ENCODE results near the gene CCR4.
"Not testable (repeated sequence)": the region's sequence is repeated elsewhere in the genome, so short reads cannot be mapped to it uniquely, and the experiment has no call there.

The CCR4 gene

DNA sequence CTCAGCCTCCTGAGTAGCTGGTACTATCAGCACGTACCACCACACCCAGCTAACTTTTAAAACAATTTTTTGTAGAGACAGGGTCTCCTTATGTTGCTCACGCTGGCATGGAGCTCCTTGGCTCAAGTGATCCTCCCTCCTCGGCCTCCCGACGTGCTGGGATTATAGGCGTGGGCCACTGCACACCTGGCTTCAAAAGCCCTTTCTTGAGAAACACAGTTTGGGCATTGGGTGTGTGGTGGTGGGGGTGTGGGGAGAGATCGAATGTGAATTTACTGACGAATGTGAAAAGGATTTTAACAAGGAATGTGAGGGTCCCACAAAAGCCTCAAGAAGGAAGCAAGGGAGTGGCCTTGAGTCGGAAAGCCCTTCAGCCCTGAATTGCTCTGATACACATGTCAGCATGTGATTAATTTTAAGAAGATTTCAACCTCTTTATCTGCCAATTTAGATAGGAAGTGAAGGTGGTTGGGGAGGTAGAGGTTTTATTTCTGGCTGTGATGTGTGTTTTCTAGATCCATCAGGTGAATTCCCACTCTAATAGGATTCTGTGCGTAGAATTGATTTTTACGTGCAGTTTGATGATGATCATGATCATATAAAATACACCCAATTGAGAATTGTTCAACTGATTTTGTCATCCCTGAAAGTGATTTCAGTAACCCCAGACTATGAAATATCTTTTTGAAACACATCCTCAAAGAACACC is 1.1 kb downstream of the CCR4 start:
- no peak for DNase-seq (ENCODE audit: low spot score)

DNA sequence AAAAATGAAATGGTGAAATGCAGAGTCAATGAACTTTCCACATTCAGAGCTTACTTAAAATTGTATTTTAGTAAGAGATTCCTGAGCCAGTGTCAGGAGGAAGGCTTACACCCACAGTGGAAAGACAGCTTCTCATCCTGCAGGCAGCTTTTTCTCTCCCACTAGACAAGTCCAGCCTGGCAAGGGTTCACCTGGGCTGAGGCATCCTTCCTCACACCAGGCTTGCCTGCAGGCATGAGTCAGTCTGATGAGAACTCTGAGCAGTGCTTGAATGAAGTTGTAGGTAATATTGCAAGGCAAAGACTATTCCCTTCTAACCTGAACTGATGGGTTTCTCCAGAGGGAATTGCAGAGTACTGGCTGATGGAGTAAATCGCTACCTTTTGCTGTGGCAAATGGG is 3.1 kb downstream of the CCR4 start:
- no peak for DNase-seq (ENCODE audit: low spot score)

DNA sequence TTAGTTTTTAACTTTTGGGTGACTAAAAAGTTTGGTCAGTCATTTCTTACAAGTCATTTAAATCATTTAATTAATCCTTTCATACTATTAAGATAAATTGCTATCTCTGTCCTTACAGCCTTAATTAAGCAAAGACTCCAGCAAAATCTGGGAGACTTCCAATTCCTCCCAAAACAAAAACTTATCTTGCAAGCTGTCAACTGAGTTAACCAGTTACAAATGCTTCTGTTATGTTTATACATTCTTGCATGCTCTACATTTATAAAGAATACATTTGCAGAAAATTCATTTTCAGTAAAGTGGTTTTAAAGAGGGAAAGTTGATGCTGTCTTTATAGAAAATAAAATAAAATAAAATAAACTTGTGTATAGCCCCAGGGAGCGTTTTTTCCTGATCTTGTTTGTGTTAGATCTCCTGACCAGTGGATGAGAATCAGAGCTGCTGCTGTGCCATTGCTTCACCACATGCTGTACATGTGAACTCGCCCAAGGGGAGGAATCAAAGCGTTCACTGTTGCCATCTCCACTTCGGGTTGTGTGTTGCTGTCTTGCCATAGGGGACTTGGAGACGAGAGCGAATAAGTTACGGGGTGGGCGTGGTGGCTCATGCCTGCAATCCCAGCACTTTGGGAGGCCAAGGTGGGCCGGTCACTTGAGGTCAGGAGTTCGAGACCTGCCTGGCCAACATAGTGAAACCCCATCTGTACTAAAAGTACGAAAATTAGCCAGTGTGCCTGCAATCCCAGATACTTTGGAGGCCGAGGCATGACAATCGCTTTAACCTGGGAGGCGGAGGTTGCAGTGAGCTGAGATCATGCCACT is 5.5 kb downstream of the CCR4 start:
- no peak for DNase-seq (ENCODE audit: low spot score)

DNA sequence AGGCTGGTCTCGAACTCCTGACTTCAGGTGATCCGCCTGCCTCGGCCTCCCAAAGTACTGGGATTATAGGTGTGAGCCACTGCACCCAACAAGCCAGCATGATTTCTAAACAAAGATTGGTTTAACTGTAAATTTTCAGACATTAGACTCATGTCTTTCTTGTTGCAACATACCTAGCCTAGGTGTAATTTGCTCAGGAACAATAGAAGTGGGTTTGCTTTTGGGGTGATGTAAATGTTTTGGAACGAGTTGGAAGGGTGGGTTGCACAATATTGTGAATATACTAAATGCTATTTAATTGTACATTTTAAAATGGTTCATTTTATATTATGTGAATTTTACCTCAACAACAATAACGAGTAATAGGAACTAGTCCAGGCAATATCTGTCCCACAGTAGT is 7.1 kb downstream of the CCR4 start:
- no peak for DNase-seq (ENCODE audit: low spot score)

DNA sequence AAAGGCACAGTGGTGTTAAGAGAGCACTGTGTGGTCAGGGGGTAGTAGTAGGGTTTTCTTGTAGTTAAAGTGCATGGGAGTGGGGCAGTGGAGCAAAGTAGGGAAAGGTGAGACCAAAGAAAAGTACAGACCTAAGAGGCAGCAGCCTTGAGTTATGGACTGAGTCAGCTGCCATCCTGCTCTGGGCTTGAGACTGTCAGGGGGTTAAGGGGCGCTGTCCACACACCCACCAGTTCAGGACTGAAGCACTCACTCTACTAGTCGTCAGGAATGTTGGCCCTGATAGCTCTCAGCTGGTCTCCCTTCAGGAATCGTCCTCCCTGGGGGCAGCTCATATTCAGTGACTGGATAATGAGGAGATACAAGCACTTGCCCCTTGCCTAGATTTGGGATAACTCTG is 7.9 kb downstream of the CCR4 start:
- DNase-seq (ENCODE audit: low spot score), result no peak

DNA sequence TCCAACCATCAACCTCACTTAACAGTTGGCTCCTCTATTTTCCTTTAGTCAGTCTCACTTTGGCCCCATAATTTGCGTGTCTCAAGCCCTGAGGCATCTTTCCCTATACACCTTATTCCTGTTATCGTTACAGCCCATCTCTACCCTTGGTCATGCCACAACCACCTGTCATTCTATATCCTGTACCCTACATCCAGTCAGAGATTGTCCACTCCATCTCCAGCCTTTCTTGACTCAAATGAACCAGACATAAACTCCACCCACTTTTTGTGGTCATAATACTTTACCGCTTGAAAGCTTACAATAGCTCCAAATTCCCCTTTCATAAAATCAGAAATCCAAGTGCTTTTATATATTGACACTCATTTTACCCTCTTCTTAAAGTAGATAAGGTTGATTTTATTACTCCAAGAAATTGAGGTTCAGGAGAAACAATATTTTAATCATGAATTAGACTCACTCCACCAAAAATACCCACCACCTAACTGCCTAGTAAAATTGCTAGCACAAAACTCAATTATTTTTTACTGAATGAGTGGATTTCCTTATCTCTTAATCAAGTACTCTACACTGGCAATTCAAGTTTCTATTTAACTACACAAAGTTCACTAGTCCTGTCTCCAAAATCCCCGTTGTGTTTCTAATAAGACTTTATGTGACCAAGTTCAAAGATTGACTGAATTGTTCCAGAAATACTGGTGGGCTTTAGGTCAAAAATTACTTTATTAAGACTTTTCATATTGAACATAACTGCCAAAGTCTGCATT is 9.1 kb downstream of the CCR4 start:
- no peak for DNase-seq (ENCODE audit: low spot score)

DNA sequence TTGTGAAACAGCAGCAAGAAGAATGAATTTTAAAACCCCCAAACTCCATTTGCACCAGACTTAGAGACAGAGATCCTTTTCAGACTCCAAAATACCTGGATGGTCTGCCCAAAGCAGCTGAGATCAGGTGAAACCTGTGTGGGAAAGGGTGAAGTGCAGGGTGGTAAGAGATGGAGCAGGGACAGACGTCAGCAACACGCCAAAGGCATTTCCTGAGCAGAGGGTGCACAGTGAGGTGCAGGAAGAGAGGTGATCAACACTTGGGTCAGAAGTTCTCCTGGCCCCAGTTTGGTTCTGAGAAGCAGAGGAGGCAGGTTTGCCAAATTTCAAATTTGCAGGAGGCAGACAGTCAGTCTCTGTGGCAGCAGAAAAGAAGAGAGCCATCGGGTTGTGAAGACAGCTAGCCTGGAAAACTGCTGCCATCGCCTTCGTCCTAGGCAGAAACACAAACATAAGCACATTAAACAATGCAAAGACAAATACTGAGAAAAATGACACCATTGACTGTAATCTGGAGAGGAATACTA is 9.8 kb downstream of the CCR4 start:
- DNase-seq (ENCODE audit: low spot score), result no peak

DNA sequence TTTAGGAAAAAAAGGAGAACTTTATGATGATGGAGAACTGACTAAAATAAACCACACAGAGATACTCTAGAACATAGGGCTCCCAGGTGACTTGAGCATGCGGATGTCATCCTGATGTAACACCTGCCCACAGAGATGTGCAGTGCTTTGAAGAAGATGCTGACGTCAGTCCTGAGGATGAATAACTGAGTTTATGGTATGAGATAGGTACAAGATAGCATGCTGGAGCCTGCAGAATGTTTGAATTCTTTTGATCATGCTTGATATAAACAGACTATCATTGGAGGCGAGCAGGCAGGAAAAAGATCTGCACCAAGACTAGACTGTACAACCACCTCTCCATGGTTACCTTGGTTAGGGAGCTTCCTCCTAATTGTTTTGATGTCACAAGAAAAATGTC is 12.4 kb downstream of the CCR4 start:
- DNase-seq (ENCODE audit: low spot score), result no peak

DNA sequence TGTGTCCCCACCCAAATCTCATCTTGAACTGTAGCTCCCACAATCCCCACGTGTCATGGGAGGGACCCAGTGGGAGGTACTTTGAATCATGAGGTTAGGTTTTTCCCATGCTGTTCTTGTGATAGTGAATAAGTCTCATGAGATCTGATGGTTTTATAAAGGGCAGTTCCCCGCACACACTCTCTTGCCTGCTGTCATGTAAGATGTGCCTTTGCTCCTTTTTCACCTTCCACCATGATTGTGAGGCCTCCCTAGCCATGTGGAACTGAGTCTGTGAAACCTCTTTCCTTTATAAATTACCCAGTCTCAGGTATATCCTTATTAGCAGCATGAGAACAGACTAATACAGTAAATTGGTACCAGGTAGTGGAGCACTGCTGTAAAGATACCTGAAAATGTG is 13.3 kb downstream of the CCR4 start:
- not testable (repeated sequence) for DNase-seq (ENCODE audit: low spot score)

DNA sequence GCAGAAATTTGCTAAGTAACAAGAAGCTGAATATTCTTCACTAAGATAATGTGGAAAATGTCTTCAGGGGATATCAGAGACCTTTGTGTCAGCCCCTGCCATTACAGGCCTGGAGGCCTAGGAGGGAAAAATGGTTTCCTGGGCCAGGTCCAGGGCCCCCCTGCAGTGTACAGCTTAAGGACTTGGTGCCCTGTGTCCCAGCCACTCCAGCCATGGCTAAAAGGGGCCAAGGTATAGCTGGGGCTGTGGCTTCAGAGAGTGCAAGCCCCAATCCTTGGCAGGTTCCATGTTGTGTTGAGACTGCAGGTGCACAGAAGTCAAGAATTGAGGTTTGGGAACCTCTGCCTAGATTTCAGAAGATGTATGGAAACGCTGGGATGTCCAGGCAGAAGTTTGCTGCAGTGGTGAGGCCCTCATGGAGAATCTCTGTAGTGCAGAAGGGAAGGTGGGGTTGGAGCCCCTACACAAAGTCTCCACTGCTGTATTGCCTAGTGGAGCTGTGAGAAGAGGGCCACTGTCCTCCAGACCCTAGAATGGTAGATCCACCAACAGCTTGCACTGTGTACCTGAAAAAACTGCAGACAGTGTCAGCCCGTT is 14.3 kb downstream of the CCR4 start:
- DNase-seq (ENCODE audit: low spot score), result not testable (repeated sequence)

DNA sequence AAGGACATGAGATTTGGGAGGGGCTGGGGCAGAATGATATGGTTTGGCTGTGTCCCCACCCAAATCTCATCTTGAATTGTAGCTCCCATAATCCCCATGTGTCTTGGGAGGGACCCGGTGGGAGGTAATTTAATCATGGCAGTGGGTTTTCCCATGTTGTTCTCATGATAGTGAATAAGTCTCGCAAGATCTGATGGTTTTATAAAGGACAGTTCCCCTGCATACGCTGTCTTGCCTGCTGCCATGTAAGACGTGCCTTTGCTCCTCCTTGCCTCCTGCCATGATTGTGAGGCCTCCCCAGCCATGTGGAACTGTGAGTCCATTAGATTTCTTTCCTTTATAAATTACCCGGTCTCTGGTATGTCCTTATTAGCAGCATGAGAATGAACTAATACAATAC is 15.2 kb downstream of the CCR4 start:
- DNase-seq (ENCODE audit: low spot score), result not testable (repeated sequence)

DNA sequence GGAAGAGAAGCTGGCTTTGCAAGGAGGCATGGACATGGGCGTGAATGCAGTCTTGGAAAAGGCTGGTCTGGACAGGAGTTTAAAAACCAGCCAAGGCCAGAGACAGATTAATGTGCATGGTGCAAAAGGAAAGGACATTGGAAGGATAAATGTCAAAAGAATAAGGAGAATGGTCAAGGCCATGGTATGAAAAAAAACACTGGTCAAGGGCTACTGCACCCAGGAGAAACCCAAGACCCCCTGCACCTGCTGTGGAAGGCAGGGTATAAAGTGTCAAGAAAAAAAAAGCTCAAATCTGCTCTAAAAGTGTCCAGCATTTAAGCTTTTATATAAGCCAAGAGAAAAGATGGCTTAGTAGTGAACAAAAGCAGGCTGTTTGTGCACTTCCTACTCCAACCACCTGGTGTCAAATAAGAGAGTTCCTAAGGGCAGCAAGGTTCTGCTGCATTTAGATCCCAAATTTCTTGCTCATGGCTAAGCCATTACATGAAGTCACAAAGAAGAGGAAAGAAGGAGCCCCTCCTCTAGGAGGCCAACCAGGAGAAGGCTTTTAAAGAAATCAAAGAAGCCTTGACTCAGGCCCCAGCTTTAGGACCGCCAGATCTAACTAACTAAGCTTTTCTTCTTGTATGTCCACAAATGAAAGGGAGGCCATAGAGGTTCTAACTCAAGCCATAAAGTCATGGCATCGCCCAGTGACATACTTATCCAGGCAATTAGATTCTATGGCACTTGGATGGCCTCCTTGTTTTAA is 16.9 kb downstream of the CCR4 start:
- no peak for DNase-seq (ENCODE audit: low spot score)

DNA sequence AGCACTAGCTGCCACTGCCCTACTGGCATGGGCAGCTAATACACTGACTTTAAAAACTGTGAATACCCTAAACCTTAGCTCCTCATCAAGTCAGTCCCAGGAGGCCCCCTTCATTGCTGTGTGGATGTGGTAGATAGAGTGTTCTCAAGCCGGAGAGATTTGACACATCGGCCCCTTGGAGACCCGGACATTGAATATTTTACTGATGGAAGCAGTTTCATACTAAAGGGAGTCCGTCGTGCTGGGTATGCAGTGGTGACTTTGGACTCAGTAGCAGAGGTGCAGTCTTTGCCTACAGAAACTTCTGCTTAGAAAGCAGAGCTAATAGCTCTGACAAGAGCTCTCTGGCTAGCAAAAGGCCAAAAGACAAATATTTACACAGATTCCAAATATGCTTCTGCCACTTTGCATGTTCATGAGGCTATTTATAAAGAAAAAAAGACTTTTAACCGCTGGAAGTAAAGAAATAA is 17.5 kb downstream of the CCR4 start:
- DNase-seq (ENCODE audit: low spot score), result no peak

DNA sequence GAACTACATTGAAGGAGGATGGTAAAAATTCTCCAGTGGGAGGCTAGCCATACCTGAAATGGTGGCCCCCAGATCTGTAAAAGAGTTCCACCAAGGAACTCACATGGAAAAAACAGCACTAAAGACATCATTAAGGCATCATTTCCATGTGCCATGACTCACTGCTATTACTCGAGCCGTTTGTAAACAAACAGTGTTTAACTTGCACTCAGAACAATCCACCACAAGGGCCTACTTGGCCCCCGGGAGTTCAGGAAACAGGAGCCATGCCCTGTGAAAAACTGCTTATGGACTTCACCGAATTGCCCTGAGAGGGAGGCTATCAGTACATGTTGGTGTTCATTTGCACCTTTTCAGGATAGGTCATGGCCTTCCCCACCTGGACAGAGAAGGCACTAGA is 18.2 kb downstream of the CCR4 start:
- DNase-seq (ENCODE audit: low spot score), result no peak

DNA sequence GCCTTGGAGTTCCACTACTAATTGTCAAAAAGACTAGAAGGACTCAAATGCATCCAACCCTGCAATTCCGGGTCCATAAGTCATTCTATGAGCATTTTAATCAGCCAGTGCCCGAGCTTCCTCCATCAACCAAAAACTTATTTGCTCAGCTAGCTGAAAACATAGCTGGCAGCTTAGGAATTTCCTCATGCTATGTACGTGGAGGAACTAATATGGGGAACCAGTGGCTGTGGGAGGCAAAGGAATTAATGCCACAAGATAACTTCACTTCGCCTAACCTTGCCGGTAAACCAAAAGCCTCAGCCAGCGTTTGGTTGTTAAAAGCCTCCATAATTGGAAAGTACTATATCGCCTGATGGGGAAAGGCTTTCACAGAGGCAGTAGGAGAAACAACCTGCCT is 19.8 kb downstream of the CCR4 start:
- not testable (repeated sequence) for DNase-seq (ENCODE audit: low spot score)

DNA sequence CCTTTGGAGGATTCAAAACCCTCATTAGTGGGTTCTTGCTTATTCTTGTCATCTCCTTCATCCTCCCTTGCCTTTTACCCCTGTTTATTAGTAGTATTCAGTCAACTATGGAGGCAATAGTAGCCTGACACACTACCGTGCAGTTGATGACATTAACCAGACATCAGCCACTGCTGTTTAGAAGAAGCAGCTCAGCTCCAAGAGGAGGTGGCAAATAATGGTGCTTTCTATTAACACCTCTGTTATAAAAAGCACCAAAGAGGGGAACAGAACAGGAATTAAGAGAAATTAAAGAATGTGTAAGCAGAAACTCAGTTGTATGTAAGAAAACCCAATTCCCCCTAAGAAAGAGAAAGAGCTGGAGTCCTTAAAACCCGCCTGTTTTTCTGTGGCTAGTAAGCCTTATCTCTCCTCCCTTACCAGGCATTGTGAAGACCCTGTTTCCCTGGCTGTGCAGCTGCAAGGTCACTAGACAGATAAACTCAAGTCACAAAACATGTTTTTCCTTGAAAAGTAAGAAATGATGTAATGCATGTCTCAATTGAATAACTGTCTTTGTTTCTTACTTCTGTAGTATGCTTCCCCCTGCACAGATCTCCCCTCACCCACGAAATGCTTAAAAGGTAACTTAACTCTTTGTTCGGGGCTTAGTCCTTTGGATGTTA is 21.2 kb downstream of the CCR4 start:
- no peak for DNase-seq (ENCODE audit: low spot score)

DNA sequence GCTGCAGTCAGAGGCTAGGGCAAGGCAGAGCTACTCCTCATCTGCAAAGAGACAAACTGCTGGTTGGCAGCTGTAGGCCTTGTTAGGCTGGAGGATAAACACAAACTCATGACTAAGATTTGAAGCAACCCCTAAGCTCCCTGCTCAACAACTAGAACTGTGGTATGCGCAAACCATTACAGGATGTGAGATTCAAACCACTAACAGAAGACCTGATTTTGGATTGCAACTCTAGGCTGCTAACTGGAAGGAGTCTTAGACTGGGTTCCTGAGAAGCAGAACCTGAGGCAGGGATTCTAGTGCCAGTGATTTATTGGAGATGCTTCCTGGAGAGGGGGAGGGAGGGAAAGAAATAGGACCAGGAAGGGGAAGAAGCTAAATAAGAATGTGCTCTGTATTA is 22.5 kb downstream of the CCR4 start:
- DNase-seq (ENCODE audit: low spot score), result no peak

DNA sequence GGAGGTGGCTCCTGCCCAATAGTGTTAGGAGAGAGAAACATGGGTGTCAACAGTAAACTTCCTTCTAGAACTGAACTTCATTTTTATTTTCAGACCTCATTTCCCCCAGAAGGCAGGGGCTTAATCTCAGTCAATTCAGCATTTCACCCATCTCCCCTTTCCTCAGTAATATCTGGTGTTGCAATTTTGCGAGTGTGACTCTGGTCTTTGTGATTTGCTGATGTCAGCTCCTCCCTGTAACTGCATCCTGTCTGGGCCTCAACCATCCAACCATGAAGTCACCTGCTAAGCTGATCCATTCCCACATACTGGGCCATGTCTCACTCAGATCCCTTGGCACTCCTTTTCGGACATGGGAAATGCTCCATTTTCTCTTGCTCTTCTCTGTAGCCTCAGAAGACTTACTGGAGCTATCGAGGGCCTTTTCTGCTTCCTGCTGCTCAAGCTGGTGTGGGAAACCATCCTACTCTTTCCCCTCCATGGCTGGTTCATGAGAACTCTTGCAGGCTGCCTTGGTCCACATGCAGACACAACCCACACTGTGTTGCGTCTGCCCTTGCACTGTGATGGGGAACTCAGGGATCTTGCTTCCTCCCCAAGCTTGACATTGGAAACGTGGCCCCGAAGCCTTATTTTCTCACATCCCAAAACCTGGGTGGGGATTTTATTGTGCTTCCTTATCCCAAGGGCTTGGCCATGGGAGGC is 24.6 kb downstream of the CCR4 start:
- no peak for DNase-seq (ENCODE audit: low spot score)

DNA sequence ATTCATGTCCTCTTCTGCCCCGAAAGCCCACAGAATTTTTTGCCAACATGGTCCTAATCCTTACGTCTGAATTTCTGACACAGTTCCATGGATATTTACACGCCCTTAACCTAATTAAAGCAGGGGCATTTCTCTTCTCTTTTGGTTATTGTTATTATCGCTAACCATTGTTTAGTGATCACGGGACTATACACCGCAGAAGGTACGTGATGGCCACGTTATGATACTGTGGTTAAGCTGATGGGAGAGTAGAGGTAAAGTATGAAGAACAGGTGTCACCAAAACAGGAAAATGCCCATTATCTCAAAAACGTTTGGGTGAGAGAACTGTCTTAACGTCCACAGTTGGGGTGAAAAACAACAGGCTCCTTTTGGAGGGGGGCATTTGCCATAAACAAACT is 26.4 kb downstream of the CCR4 start:
- DNase-seq (ENCODE audit: low spot score), result no peak

DNA sequence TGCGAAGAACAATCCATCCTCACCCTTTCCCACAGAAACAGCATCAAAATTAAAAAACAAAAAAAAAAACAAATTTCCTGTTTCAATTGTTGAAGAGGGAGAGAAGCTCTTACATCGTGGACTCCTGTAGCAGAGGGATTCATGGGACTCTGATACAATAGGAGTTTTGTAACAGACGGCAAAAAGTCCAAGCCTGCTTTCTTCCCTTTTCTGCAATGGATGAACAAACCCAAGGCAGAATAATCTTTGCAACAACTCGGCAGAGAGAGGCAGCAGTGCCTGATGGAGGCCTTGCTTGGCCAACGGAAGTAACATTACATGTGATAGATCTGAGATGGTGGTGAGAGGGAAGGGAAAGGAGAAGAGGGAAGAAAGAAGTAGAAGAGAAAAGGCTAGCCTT is 26.9 kb downstream of the CCR4 start:
- DNase-seq (ENCODE audit: low spot score), result no peak

Measured in Ammon's horn (tissue), 1 donor.